Measurements from ENCODE around the gene DYRK1A.

DNA sequence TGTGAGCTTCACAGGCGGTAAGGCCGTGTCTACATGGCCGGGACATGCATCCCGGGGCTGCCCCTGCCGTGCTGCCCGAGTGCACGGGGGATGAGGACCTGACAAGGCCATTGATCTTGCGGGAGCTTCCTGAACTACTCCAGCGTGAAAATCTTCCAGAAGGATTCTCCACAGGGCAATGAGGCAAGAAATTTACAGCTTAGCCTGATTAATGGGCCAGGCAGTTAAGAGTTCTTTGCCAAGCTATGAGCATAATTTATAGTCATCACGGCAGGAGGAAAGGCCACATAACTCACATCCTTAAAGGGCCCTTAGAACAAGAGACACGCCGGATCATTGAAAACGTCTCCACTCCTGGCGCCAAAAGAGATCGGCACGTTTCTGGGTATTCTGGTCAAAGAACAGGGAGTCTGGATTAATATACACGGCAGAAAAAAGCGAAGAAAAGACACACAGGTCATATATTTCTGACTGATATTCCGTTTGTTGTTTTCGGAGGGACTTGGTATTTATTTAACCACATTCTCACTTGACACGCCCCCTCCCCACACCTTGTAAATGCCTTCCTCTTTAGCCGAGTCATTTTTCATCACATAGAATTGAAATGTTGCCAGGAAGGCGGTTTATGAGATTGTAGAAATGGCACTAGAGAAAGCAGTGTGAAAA lies 180.5 kb downstream of the DYRK1A start:
- TF ChIP-seq, protein P1, sequence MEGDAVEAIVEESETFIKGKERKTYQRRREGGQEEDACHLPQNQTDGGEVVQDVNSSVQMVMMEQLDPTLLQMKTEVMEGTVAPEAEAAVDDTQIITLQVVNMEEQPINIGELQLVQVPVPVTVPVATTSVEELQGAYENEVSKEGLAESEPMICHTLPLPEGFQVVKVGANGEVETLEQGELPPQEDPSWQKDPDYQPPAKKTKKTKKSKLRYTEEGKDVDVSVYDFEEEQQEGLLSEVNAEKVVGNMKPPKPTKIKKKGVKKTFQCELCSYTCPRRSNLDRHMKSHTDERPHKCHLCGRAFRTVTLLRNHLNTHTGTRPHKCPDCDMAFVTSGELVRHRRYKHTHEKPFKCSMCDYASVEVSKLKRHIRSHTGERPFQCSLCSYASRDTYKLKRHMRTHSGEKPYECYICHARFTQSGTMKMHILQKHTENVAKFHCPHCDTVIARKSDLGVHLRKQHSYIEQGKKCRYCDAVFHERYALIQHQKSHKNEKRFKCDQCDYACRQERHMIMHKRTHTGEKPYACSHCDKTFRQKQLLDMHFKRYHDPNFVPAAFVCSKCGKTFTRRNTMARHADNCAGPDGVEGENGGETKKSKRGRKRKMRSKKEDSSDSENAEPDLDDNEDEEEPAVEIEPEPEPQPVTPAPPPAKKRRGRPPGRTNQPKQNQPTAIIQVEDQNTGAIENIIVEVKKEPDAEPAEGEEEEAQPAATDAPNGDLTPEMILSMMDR (conservative IDR thresholded peaks at IDR 0.05): no peak
- no peak for TF ChIP-seq EZH2 (IDR thresholded peaks at IDR 0.05; ENCODE audit: low read depth)
